Activated CD8-positive, alpha-beta memory T cell treated with anti-CD3 and anti-CD28 coated beads, Interleukin-2, amount 50 U/mL, for 1 hour (primary cell): Measurements from ENCODE around the gene CHCHD3.
"Not testable (repeated sequence)": the region's sequence is repeated elsewhere in the genome, so short reads cannot be mapped to it uniquely, and the experiment has no call there.

ENCODE experiments used
- DNase-seq: peaks from one replicate; pipeline ENCODE4 v3.0.0-alpha.2; 2020; ENCODE audit errors: extremely low read depth

CHCHD3 gene

GRCh38 chr7:132953468-132953867 lies 128.4 kb downstream of the CHCHD3 start:
- no peak for DNase-seq

GRCh38 chr7:132950725-132951124 lies 131.2 kb downstream of the CHCHD3 start:
- DNase-seq = no peak

GRCh38 chr7:132947011-132947410 lies 134.9 kb downstream of the CHCHD3 start:
- no peak for DNase-seq

GRCh38 chr7:132944774-132945173 lies 137.1 kb downstream of the CHCHD3 start:
- DNase-seq = no peak

GRCh38 chr7:132943645-132944044 lies 138.2 kb downstream of the CHCHD3 start:
- no peak for DNase-seq

- no peak for DNase-seq
Measured at GRCh38 chr7:132942701-132943100, 139.2 kb downstream of the CHCHD3 start.

- no peak for DNase-seq
Measured at GRCh38 chr7:132941905-132942304, 140.0 kb downstream of the CHCHD3 start.

- DNase-seq = no peak
Measured at GRCh38 chr7:132941428-132941827, 140.5 kb downstream of the CHCHD3 start.

- DNase-seq = no peak
Measured at GRCh38 chr7:132940084-132940483, 141.8 kb downstream of the CHCHD3 start.

- no peak for DNase-seq
Measured at GRCh38 chr7:132939495-132939894, 142.4 kb downstream of the CHCHD3 start.

- no peak for DNase-seq
Measured at GRCh38 chr7:132937286-132937685, 144.6 kb downstream of the CHCHD3 start.

- no peak for DNase-seq
Measured at GRCh38 chr7:132935608-132936007, 146.3 kb downstream of the CHCHD3 start.

- no peak for DNase-seq
Measured at GRCh38 chr7:132934017-132934416, 147.9 kb downstream of the CHCHD3 start.

GRCh38 chr7:132933072-132933458 lies 148.8 kb downstream of the CHCHD3 start:
- no peak for DNase-seq

GRCh38 chr7:132932296-132933071 lies 149.4 kb downstream of the CHCHD3 start:
- no peak for DNase-seq

- no peak for DNase-seq
Measured at GRCh38 chr7:132930881-132931280, 151.0 kb downstream of the CHCHD3 start.

GRCh38 chr7:132929944-132930343 lies 151.9 kb downstream of the CHCHD3 start:
- DNase-seq = not testable (repeated sequence)

GRCh38 chr7:132919771-132920170 lies 162.1 kb downstream of the CHCHD3 start:
- no peak for DNase-seq

GRCh38 chr7:132915647-132916046 lies 166.2 kb downstream of the CHCHD3 start:
- no peak for DNase-seq

- DNase-seq = no peak
Measured at GRCh38 chr7:132910657-132911056, 171.2 kb downstream of the CHCHD3 start.

GRCh38 chr7:132907380-132907940 lies 174.4 kb downstream of the CHCHD3 start:
- no peak for DNase-seq

GRCh38 chr7:132906193-132906835 lies 175.6 kb downstream of the CHCHD3 start:
- no peak for DNase-seq

GRCh38 chr7:132905136-132905535 lies 176.8 kb downstream of the CHCHD3 start:
- not testable (repeated sequence) for DNase-seq
